ENCODE results near the gene SLC18A2.

Gene SLC18A2

DNA sequence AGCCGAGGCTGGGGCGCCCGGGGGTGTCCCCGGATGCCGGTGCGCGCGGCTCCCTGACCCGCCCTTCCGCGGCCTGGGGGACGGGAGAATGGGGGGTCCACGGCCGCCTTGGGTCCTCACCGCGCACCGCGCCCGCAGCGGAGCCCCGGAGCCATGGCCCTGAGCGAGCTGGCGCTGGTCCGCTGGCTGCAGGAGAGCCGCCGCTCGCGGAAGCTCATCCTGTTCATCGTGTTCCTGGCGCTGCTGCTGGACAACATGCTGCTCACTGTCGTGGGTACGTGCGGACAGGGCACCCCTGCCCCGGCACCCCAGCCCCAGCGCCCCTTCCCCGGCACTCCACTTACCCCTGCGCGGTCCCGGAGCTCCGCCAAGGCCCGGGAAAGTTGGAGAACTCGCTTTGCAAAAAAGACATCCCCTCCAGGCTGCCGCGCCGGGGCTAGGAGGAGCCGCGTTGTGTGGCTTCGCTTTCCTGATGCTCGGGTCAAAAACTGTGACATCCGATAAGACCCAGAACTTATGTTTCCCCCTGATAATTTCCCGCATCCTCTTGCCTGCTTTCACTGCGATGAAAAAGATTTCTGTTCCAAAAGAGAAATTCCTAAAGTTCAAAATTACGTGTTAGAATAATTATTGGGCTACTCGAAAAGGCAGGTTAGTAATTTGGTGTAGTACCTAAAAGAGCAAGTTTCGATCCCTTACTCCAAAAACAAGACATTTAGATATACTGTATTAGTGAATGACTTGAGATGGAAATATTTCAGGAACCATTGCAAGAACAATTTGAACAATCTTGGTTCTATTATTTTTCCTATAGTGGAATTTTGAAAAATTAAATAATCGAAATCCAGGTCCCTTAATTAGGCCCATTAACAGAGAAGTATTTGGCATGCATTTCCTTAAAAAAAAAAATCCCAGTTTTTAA is 888 bp downstream of the SLC18A2 start:
- no peak for DNase-seq
- H3K36me3 ChIP-seq: no peaks in the 10 kb centered on the region
- TF ChIP-seq, protein P1, sequence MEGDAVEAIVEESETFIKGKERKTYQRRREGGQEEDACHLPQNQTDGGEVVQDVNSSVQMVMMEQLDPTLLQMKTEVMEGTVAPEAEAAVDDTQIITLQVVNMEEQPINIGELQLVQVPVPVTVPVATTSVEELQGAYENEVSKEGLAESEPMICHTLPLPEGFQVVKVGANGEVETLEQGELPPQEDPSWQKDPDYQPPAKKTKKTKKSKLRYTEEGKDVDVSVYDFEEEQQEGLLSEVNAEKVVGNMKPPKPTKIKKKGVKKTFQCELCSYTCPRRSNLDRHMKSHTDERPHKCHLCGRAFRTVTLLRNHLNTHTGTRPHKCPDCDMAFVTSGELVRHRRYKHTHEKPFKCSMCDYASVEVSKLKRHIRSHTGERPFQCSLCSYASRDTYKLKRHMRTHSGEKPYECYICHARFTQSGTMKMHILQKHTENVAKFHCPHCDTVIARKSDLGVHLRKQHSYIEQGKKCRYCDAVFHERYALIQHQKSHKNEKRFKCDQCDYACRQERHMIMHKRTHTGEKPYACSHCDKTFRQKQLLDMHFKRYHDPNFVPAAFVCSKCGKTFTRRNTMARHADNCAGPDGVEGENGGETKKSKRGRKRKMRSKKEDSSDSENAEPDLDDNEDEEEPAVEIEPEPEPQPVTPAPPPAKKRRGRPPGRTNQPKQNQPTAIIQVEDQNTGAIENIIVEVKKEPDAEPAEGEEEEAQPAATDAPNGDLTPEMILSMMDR (IDR thresholded peaks at IDR 0.05; ENCODE audit: low read depth, low read length): no peak
- peaks cover 6% of the 10 kb centered on the region; the same call in 1 of the 2 replicates for H3K27me3 ChIP-seq
- no peaks in the 10 kb centered on the region for H3K4me1 ChIP-seq
- H3K9me3 ChIP-seq: no peaks in the 10 kb centered on the region
- H3K4me3 ChIP-seq (ENCODE audit: low read depth, low read length): peak overlapping the region; percentile 36

GRCh38 chr10:117242463-117242832 is 1.5 kb downstream of the SLC18A2 start:
- Histone ChIP-seq H3K4me1 (no peaks in the 10 kb centered on the region), H3K9me3 (no peaks in the 10 kb centered on the region), H3K4me3 (ENCODE audit: low read depth, low read length) (no peak overlapping the region), H3K36me3 (no peaks in the 10 kb centered on the region), H3K27me3 (peaks cover 6% of the 10 kb centered on the region; the same call in 1 of the 2 replicates)
- TF ChIP-seq, protein P1 (IDR thresholded peaks at IDR 0.05; ENCODE audit: low read depth, low read length): no peak
- no peak for DNase-seq

DNA sequence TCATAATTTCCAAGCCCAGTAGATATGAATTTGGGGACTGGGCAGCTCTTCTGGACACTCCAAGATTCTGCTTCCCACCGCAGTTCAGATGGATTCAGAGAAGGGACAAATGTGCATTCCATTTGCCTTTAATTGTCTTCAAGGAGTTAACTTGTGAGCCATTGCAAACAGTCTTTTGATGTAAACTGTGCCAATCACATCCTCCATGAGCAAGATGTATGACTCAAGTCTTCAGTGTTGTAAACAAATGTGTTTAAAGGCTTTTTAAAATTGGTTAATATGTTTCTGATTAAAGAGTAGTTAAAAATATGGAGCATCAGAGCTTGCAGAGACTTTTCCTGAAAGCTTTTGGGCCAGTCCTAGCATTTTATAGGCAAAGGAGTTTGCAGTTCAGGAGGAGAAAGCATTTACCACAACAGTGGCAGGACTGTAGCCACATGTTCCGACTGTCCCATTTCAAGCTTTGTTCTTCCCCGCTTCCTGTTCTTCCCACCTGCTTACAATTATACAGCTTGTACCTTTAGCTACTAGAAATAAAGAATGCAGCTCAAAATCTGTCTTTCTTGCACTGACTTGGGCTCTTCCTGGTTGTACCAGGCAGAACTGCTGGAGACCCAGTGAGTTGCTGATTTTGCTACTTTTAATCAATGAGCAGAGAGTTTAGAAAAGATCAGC is 6.2 kb downstream of the SLC18A2 start:
- no peaks in the 10 kb centered on the region for H3K36me3 ChIP-seq
- no peaks in the 10 kb centered on the region for H3K9me3 ChIP-seq
- DNase-seq: no peak
- H3K4me3 ChIP-seq (ENCODE audit: low read depth, low read length): no peak overlapping the region
- peaks cover 10% of the 10 kb centered on the region for H3K4me1 ChIP-seq
- H3K27me3 ChIP-seq: no peaks in the 10 kb centered on the region
- TF ChIP-seq, protein P1 (IDR thresholded peaks at IDR 0.05; ENCODE audit: low read depth, low read length): no peak

- TF ChIP-seq, protein P1 (IDR thresholded peaks at IDR 0.05; ENCODE audit: low read depth, low read length): no peak
- DNase-seq: no peak
- Histone ChIP-seq H3K4me3 (ENCODE audit: low read depth, low read length) (no peak overlapping the region), H3K27me3 (no peaks in the 10 kb centered on the region), H3K4me1 (peaks cover 10% of the 10 kb centered on the region), H3K9me3 (no peaks in the 10 kb centered on the region), H3K36me3 (no peaks in the 10 kb centered on the region)
Observed at GRCh38 chr10:117248750-117249465, 8.0 kb downstream of the SLC18A2 start.

- Histone ChIP-seq H3K9me3 (no peaks in the 10 kb centered on the region), H3K4me1 (peaks cover 10% of the 10 kb centered on the region), H3K4me3 (ENCODE audit: low read depth, low read length) (no peak overlapping the region), H3K36me3 (no peaks in the 10 kb centered on the region), H3K27me3 (no peaks in the 10 kb centered on the region)
- DNase-seq: no peak
- TF ChIP-seq, protein P1 (IDR thresholded peaks at IDR 0.05; ENCODE audit: low read depth, low read length): no peak
Observed at GRCh38 chr10:117249493-117250093, 8.7 kb downstream of the SLC18A2 start.
